SU-DHL-6 (cell line): ENCODE measurements around the gene REXO2.

ENCODE experiments used
- H2AFZ ChIP-seq: fragments of 200-600 bp; sonication (generic); 2 replicates; pipeline ENCODE4 v1.6.1; 2014; ENCODE audit warnings: low read depth, mild to moderate bottlenecking, moderate library complexity, mixed read lengths, antibody characterized with exemption, low read length; ENCODE audit not compliant: severe bottlenecking
- H3F3A ChIP-seq: fragments of 200-600 bp; shearing (Covaris generic); 2 replicates; pipeline ENCODE4 v1.6.0; 2016; ENCODE audit warnings: antibody characterized with exemption, mild to moderate bottlenecking; ENCODE audit not compliant: insufficient read depth
- H3K27ac ChIP-seq: fragments of 200-600 bp; sonication (generic); 2 replicates; pipeline ENCODE4 v1.5.1; 2016; ENCODE audit warnings: low read depth, mild to moderate bottlenecking, low read length, moderate library complexity, mixed read lengths
- H3K27me3 ChIP-seq: fragments of 200-600 bp; sonication (generic), shearing (Covaris generic); 2 replicates; pipeline ENCODE4 v1.6.0; 2014; ENCODE audit warnings: mild to moderate bottlenecking, low read length
- H3K36me3 ChIP-seq: fragments of 200-600 bp; sonication (generic); 2 replicates; pipeline ENCODE4 v1.6.1; 2014; ENCODE audit warnings: mild to moderate bottlenecking, low read length, mixed read lengths
- H3K4me2 ChIP-seq: fragments of 300-600, 200-600 bp; shearing (Covaris generic), sonication (generic); 2 replicates; pipeline ENCODE4 v1.6.0; 2014; ENCODE audit warnings: low read length, low read depth, mild to moderate bottlenecking; ENCODE audit not compliant: poor library complexity, severe bottlenecking
- H3K4me3 ChIP-seq: fragments of 200-600 bp; sonication (generic); 2 replicates; pipeline ENCODE4 v1.5.1; 2014; ENCODE audit warnings: antibody characterized with exemption, low read length, mild to moderate bottlenecking, mixed read lengths; ENCODE audit not compliant: insufficient read depth, poor library complexity, severe bottlenecking
- H3K79me2 ChIP-seq: fragments of 200-600 bp; sonication (generic); 2 replicates; pipeline ENCODE4 v1.6.1; 2014; ENCODE audit warnings: mild to moderate bottlenecking, low read length, moderate library complexity; ENCODE audit not compliant: insufficient read depth
- H3K9ac ChIP-seq: fragments of 200-600 bp; sonication (generic); 2 replicates; pipeline ENCODE4 v1.7.0; 2014; ENCODE audit warnings: mild to moderate bottlenecking, low read length
- H3K9me2 ChIP-seq: fragments of 200-600 bp; sonication (generic); replicated peaks from 2 replicates; pipeline ENCODE4 v1.6.1; 2014; ENCODE audit warnings: low read length; ENCODE audit not compliant: insufficient read depth
- H3K9me3 ChIP-seq: fragments of 200-600 bp; sonication (generic); 2 replicates; pipeline ENCODE4 v1.6.1; 2014; ENCODE audit warnings: low read length, mixed read lengths; ENCODE audit not compliant: insufficient read depth
- H4K20me1 ChIP-seq: fragments of 200-600 bp; sonication (generic); 2 replicates; pipeline ENCODE4 v1.6.1; 2014; ENCODE audit warnings: low read depth, mild to moderate bottlenecking, antibody characterized with exemption, low read length, moderate library complexity, mixed read lengths
- EZH2phosphoT487 ChIP-seq: fragments of 200-600 bp; sonication (generic), shearing (Covaris generic); conservative IDR thresholded peaks from 2 replicates; pipeline ENCODE4 v1.6.1; 2018; ENCODE audit warnings: mild to moderate bottlenecking, antibody characterized with exemption, low read length, moderate library complexity, mixed read lengths
- TF ChIP-seq, protein P1 (sequence below): fragments of 200-600 bp; sonication (generic); IDR thresholded peaks from one replicate; pipeline ENCODE4 v1.5.1; 2017; ENCODE audit warnings: antibody characterized with exemption, mild to moderate bottlenecking, low read length, moderate library complexity; ENCODE audit not compliant: insufficient read depth, poor library complexity, severe bottlenecking

REXO2 gene

GRCh38 chr11:114448749-114449482 lies 9.6 kb downstream of the REXO2 start:
- no peak overlapping the region for H3K4me2 ChIP-seq
- no peak overlapping the region for H2AFZ ChIP-seq
- no peaks in the 10 kb centered on the region for H3K9me2 ChIP-seq
- H3K27me3 ChIP-seq, result no peaks in the 10 kb centered on the region
- peaks cover 14% of the 10 kb centered on the region for H3K79me2 ChIP-seq
- no peak for TF ChIP-seq EZH2phosphoT487
- TF ChIP-seq, protein P1, sequence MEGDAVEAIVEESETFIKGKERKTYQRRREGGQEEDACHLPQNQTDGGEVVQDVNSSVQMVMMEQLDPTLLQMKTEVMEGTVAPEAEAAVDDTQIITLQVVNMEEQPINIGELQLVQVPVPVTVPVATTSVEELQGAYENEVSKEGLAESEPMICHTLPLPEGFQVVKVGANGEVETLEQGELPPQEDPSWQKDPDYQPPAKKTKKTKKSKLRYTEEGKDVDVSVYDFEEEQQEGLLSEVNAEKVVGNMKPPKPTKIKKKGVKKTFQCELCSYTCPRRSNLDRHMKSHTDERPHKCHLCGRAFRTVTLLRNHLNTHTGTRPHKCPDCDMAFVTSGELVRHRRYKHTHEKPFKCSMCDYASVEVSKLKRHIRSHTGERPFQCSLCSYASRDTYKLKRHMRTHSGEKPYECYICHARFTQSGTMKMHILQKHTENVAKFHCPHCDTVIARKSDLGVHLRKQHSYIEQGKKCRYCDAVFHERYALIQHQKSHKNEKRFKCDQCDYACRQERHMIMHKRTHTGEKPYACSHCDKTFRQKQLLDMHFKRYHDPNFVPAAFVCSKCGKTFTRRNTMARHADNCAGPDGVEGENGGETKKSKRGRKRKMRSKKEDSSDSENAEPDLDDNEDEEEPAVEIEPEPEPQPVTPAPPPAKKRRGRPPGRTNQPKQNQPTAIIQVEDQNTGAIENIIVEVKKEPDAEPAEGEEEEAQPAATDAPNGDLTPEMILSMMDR, result no peak
- no peaks in the 10 kb centered on the region for H3F3A ChIP-seq
- no peak overlapping the region for H3K9ac ChIP-seq
- H3K4me3 ChIP-seq, result no peak overlapping the region
- H3K9me3 ChIP-seq, result no peaks in the 10 kb centered on the region
- peaks cover 21% of the 10 kb centered on the region; the same call in 1 of the 2 replicates for H3K36me3 ChIP-seq
- no peak overlapping the region for H3K27ac ChIP-seq
- no peaks in the 10 kb centered on the region for H4K20me1 ChIP-seq

DNA sequence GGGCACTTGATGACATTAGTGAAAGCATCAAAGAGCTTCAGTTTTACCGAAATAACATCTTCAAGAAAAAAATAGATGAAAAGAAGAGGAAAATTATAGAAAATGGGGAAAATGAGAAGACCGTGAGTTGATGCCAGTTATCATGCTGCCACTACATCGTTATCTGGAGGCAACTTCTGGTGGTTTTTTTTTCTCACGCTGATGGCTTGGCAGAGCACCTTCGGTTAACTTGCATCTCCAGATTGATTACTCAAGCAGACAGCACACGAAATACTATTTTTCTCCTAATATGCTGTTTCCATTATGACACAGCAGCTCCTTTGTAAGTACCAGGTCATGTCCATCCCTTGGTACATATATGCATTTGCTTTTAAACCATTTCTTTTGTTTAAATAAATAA lies 10.6 kb downstream of the REXO2 start:
- H3K9ac ChIP-seq, result no peak overlapping the region
- no peaks in the 10 kb centered on the region for H3K9me3 ChIP-seq
- no peaks in the 10 kb centered on the region for H3K9me2 ChIP-seq
- H3K4me3 ChIP-seq, result no peak overlapping the region
- TF ChIP-seq, protein P1, result no peak
- no peak for TF ChIP-seq EZH2phosphoT487
- H3K27ac ChIP-seq, result no peak overlapping the region
- no peaks in the 10 kb centered on the region for H4K20me1 ChIP-seq
- H3K79me2 ChIP-seq, result peaks cover 5% of the 10 kb centered on the region; the same call in 1 of the 2 replicates
- H3K27me3 ChIP-seq, result no peaks in the 10 kb centered on the region
- peaks cover 16% of the 10 kb centered on the region; the same call in 1 of the 2 replicates for H3K36me3 ChIP-seq
- no peak overlapping the region for H2AFZ ChIP-seq
- no peak overlapping the region for H3K4me2 ChIP-seq
- no peaks in the 10 kb centered on the region for H3F3A ChIP-seq

DNA sequence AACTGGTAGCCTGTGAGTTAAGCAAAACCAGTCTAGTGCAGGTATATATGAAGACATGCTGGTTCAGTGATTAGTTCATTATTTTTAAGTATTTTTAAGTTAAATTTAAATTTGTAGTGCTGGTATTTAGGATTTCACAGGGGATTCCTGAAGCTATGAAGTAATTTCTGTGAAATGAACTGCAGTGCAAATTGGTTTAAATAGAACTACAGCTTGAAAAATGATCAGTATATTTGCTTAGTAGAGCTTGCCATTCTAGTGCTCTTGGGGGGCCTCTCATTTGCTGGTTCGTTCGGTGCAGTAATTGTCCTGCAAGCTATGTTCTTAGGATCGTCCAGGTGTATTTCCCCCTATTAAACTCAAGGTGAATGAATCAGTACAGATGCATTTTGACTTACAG lies 13.1 kb downstream of the REXO2 start:
- Histone ChIP-seq H2AFZ (no peak overlapping the region), H4K20me1 (no peaks in the 10 kb centered on the region), H3K9me3 (no peaks in the 10 kb centered on the region), H3K36me3 (peaks cover 15% of the 10 kb centered on the region; the same call in 1 of the 2 replicates), H3K79me2 (no peaks in the 10 kb centered on the region), H3K4me3 (no peak overlapping the region), H3K27me3 (no peaks in the 10 kb centered on the region), H3K27ac (no peak overlapping the region), H3K4me2 (no peak overlapping the region), H3K9me2 (no peaks in the 10 kb centered on the region), H3K9ac (no peak overlapping the region), H3F3A (no peaks in the 10 kb centered on the region)
- no peak for TF ChIP-seq EZH2phosphoT487
- TF ChIP-seq, protein P1, result no peak
